DMS 273 (cell line): ENCODE results near the gene TMEM184C.
A peak's percentile ranks its signal among the peaks of the same experiment; 100 is the strongest.

Experiments
- DNase-seq: peaks from one replicate; lab custom pipeline; 2025; ENCODE audit not compliant: unreplicated experiment; lab: John Stamatoyannopoulos, UW

TMEM184C gene

GRCh38 chr4:147599206-147599605, 18.0 kb upstream of the TMEM184C start:
- DNase-seq: no peak

GRCh38 chr4:147599769-147600168, 17.4 kb upstream of the TMEM184C start:
- DNase-seq: no peak

- DNase-seq: no peak
Observed at GRCh38 chr4:147605499-147605898, 11.7 kb upstream of the TMEM184C start.

- DNase-seq: no peak
Observed at GRCh38 chr4:147607471-147607870, 9.7 kb upstream of the TMEM184C start.

GRCh38 chr4:147610686-147611085, 6.5 kb upstream of the TMEM184C start:
- DNase-seq: no peak

GRCh38 chr4:147616849-147617172, 386 bp upstream of the TMEM184C start:
- no peak for DNase-seq

- DNase-seq: no peak
Observed at GRCh38 chr4:147617841-147618691, 869 bp downstream of the TMEM184C start.

- no peak for DNase-seq
Observed at GRCh38 chr4:147620315-147620714, 3.1 kb downstream of the TMEM184C start.

GRCh38 chr4:147625733-147626132, 8.5 kb downstream of the TMEM184C start:
- DNase-seq: no peak

GRCh38 chr4:147626903-147627302, 9.7 kb downstream of the TMEM184C start:
- no peak for DNase-seq

- no peak for DNase-seq
Observed at GRCh38 chr4:147628415-147628814, 11.2 kb downstream of the TMEM184C start.

GRCh38 chr4:147629783-147630730, 12.9 kb downstream of the TMEM184C start:
- no peak for DNase-seq

- DNase-seq: no peak
Observed at GRCh38 chr4:147633113-147633512, 15.9 kb downstream of the TMEM184C start.

- DNase-seq: no peak
Observed at GRCh38 chr4:147633643-147634042, 16.4 kb downstream of the TMEM184C start.

- DNase-seq: no peak
Observed at GRCh38 chr4:147635348-147635747, 18.2 kb downstream of the TMEM184C start.

- DNase-seq: no peak
Observed at GRCh38 chr4:147638365-147638764, 21.2 kb downstream of the TMEM184C start.

- DNase-seq: no peak
Observed at GRCh38 chr4:147638942-147639341, 21.7 kb downstream of the TMEM184C start.

- peak; percentile 12 for DNase-seq
Observed at GRCh38 chr4:147639388-147639787, 22.2 kb downstream of the TMEM184C start.

- DNase-seq: no peak
Observed at GRCh38 chr4:147640331-147640730, 23.1 kb downstream of the TMEM184C start.

- DNase-seq: no peak
Observed at GRCh38 chr4:147643616-147644015, 26.4 kb downstream of the TMEM184C start.

- DNase-seq: no peak
Observed at GRCh38 chr4:147644471-147644870, 27.3 kb downstream of the TMEM184C start.

- DNase-seq: no peak
Observed at GRCh38 chr4:147645099-147645498, 27.9 kb downstream of the TMEM184C start.
